ENCODE data around the gene BTNL9.
"Not testable (repeated sequence)": the region's sequence is repeated elsewhere in the genome, so short reads cannot be mapped to it uniquely, and the experiment has no call there.

Gene BTNL9

GRCh38 chr5:181042036-181042713 lies 2.1 kb downstream of the BTNL9 start:
- no peak for DNase-seq (ENCODE audit: extremely low read depth in 1 of 2, low read depth in 1 of 2)

- DNase-seq (ENCODE audit: extremely low read depth in 1 of 2, low read depth in 1 of 2) = no peak
Measured at GRCh38 chr5:181042722-181043121, 2.7 kb downstream of the BTNL9 start.

- DNase-seq (ENCODE audit: extremely low read depth in 1 of 2, low read depth in 1 of 2) = no peak
Measured at GRCh38 chr5:181043285-181044092, 3.4 kb downstream of the BTNL9 start.

- DNase-seq (ENCODE audit: extremely low read depth in 1 of 2, low read depth in 1 of 2) = no peak
Measured at GRCh38 chr5:181044093-181044599, 4.1 kb downstream of the BTNL9 start.

GRCh38 chr5:181044662-181045305 lies 4.7 kb downstream of the BTNL9 start:
- no peak for DNase-seq (ENCODE audit: extremely low read depth in 1 of 2, low read depth in 1 of 2)

GRCh38 chr5:181045316-181045715 lies 5.2 kb downstream of the BTNL9 start:
- DNase-seq (ENCODE audit: extremely low read depth in 1 of 2, low read depth in 1 of 2) = no peak

- not testable (repeated sequence) for DNase-seq (ENCODE audit: extremely low read depth in 1 of 2, low read depth in 1 of 2)
Measured at GRCh38 chr5:181045857-181046256, 5.8 kb downstream of the BTNL9 start.

GRCh38 chr5:181047288-181047687 lies 7.2 kb downstream of the BTNL9 start:
- DNase-seq (ENCODE audit: extremely low read depth in 1 of 2, low read depth in 1 of 2) = no peak

GRCh38 chr5:181047921-181048320 lies 7.9 kb downstream of the BTNL9 start:
- DNase-seq (ENCODE audit: extremely low read depth in 1 of 2, low read depth in 1 of 2) = no peak

- no peak for DNase-seq (ENCODE audit: extremely low read depth in 1 of 2, low read depth in 1 of 2)
Measured at GRCh38 chr5:181050016-181050415, 9.9 kb downstream of the BTNL9 start.

- no peak for DNase-seq (ENCODE audit: extremely low read depth in 1 of 2, low read depth in 1 of 2)
Measured at GRCh38 chr5:181051841-181052671, 12.0 kb downstream of the BTNL9 start.

GRCh38 chr5:181052672-181053487 lies 12.8 kb downstream of the BTNL9 start:
- DNase-seq (ENCODE audit: extremely low read depth in 1 of 2, low read depth in 1 of 2) = no peak

- DNase-seq (ENCODE audit: extremely low read depth in 1 of 2, low read depth in 1 of 2) = no peak
Measured at GRCh38 chr5:181053488-181054121, 13.5 kb downstream of the BTNL9 start.

- no peak for DNase-seq (ENCODE audit: extremely low read depth in 1 of 2, low read depth in 1 of 2)
Measured at GRCh38 chr5:181054138-181054537, 14.1 kb downstream of the BTNL9 start.

- DNase-seq (ENCODE audit: extremely low read depth in 1 of 2, low read depth in 1 of 2) = no peak
Measured at GRCh38 chr5:181054871-181055459, 14.9 kb downstream of the BTNL9 start.

GRCh38 chr5:181056431-181056830 lies 16.4 kb downstream of the BTNL9 start:
- no peak for DNase-seq (ENCODE audit: extremely low read depth in 1 of 2, low read depth in 1 of 2)

- DNase-seq (ENCODE audit: extremely low read depth in 1 of 2, low read depth in 1 of 2) = no peak
Measured at GRCh38 chr5:181058321-181058720, 18.3 kb downstream of the BTNL9 start.

GRCh38 chr5:181058786-181059296 lies 18.8 kb downstream of the BTNL9 start:
- no peak for DNase-seq (ENCODE audit: extremely low read depth in 1 of 2, low read depth in 1 of 2)
